Retinal pigment epithelial cell (primary cell): ENCODE data around the gene WBP2.

Experiments used
- DNase-seq: peaks from one replicate; pipeline ENCODE4 v3.0.0-alpha.2; 2010; ENCODE audit warnings: low read depth
- H3K4me3 ChIP-seq: 2 replicates; pipeline ENCODE4 v1.5.1; 2011; ENCODE audit warnings: mild to moderate bottlenecking, low read length, control low read depth, moderate library complexity
- TF ChIP-seq, protein P1 (sequence below): conservative IDR thresholded peaks from 2 replicates; pipeline ENCODE4 v1.5.1; 2011; ENCODE audit warnings: low read depth, low read length, control low read depth, inconsistent platforms

The WBP2 gene

DNA sequence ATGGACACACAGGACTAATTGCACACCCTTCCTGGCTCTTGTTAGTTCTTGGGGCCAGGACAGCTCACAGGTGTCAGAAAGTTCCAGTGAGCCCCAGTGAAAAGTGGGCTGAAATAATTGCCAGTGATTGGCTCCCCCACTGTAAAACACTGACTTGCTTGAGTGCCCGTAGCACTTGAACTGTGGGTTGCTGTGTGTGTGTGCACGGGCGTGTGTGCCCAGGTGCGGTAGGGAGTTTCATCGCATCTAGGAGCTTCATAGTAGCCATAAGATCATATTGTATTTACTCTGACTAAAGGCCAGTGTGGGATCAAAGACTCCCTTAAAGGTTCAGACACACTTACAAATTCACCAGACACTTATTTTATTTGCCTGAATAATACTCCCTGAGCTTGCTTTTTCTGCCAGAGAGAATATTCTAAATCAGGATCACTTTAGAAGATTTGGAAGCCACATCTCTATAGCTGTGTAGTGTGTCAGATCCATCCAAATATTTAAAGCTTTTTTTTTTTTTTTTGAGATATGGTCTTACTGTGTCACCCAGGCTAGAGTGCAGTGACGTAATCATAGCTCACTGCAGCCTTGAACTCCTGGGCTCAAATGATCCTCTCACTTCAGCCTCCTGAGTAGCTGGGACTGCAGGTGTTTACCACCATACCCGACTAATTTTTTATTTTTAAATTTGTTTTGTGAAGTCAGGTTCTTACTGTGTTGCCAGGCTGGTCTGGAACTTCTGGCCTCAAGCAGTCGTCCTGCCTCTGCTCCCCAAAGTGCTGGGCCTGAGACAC is 59.1 kb downstream of the WBP2 start:
- no peak overlapping the region for H3K4me3 ChIP-seq
- TF ChIP-seq, protein P1, sequence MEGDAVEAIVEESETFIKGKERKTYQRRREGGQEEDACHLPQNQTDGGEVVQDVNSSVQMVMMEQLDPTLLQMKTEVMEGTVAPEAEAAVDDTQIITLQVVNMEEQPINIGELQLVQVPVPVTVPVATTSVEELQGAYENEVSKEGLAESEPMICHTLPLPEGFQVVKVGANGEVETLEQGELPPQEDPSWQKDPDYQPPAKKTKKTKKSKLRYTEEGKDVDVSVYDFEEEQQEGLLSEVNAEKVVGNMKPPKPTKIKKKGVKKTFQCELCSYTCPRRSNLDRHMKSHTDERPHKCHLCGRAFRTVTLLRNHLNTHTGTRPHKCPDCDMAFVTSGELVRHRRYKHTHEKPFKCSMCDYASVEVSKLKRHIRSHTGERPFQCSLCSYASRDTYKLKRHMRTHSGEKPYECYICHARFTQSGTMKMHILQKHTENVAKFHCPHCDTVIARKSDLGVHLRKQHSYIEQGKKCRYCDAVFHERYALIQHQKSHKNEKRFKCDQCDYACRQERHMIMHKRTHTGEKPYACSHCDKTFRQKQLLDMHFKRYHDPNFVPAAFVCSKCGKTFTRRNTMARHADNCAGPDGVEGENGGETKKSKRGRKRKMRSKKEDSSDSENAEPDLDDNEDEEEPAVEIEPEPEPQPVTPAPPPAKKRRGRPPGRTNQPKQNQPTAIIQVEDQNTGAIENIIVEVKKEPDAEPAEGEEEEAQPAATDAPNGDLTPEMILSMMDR, result no peak
- DNase-seq, result no peak
